Gastrocnemius medialis (tissue), 4 donors: ENCODE data around the gene KRTAP1-5.

ENCODE experiments used
- CTCF ChIP-seq, 5 experiments: fragments of 450-650 bp in 3 of 5; fragments of 200-600 bp in 2 of 5; sonication (generic) in 2 of 5; IDR thresholded peaks in 4 of 5; conservative IDR thresholded peaks in 1 of 5; 1 replicate in 4 of 5; 2 replicates in 1 of 5; pipeline ENCODE4 v1.5.1; 2016 to 2019; ENCODE audit warnings: antibody characterized with exemption in 5 of 5, mild to moderate bottlenecking in 3 of 5, moderate library complexity in 3 of 5
- POLR2A ChIP-seq, 2 donors: fragments of 450-650 bp; IDR thresholded peaks; one replicate each; pipeline ENCODE4 v1.6.1; 2017; ENCODE audit warnings: antibody characterized with exemption in 2 of 2, mild to moderate bottlenecking in 2 of 2, moderate library complexity in 2 of 2

DNA sequence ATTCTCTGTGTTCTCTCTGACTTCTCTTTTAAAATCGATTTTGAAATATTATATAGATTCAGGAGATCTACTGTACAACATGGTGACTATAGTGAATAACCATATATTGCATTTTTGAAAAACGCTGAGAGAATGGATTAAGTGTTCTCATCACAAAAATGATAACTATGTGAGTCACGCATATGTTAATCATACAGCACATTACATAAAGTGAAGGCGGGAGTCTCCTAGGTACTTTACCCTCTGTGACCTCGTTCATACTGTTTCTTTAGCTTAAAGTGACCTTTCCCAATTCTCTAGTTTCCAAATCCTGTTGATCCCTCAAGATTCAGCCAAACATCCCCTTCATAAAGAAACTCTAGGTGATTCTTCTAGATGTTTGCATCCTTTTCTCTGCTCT is 24.2 kb downstream of the KRTAP1-5 start:
- no peak for TF ChIP-seq CTCF (IDR thresholded peaks at IDR 0.05 in 4 of 5, conservative IDR thresholded peaks at IDR 0.05 in 1 of 5)
- TF ChIP-seq POLR2A (IDR thresholded peaks at IDR 0.05), result no peak
